HG03521 (cell line): ENCODE measurements around the gene TERB1.
A peak's percentile ranks its signal among the peaks of the same experiment; 100 is the strongest.

Experiments
- ATAC-seq: cut with Tn5 transposase; IDR thresholded peaks from one replicate; pipeline ENCODE4 v1.9.1; 2021; ENCODE audit warnings: mild to moderate bottlenecking, moderate library complexity; ENCODE audit not compliant: unreplicated experiment

TERB1 gene

GRCh38 chr16:66801320-66802105 is at the start of gene TERB1:
TSS of gene TERB1 (minus strand) at chr16:66801584. CDS start at chr16:66796798, 4,786 bp downstream.
- ATAC-seq = no peak

- ATAC-seq = no peak
These were observed 48.9 kb upstream of the TERB1 start for GRCh38 chr16:66850115-66850815.

- ATAC-seq = no peak
These were observed 48.2 kb upstream of the TERB1 start for GRCh38 chr16:66849549-66849948.

- no peak for ATAC-seq
These were observed 47.6 kb upstream of the TERB1 start for GRCh38 chr16:66849021-66849420.

- ATAC-seq = no peak
These were observed 46.8 kb upstream of the TERB1 start for GRCh38 chr16:66848172-66848571.

GRCh38 chr16:66847533-66848067 is 46.2 kb upstream of the TERB1 start:
- ATAC-seq = no peak

- no peak for ATAC-seq
These were observed 45.4 kb upstream of the TERB1 start for GRCh38 chr16:66846831-66847230.

- ATAC-seq = no peak
These were observed 44.9 kb upstream of the TERB1 start for GRCh38 chr16:66846266-66846665.

- ATAC-seq = no peak
These were observed 44.4 kb upstream of the TERB1 start for GRCh38 chr16:66845791-66846221.

- no peak for ATAC-seq
These were observed 43.7 kb upstream of the TERB1 start for GRCh38 chr16:66845080-66845410.

GRCh38 chr16:66844342-66845079 is 43.1 kb upstream of the TERB1 start, which contains the start of gene CA7:
TSS of gene CA7 (plus strand) at chr16:66844414. CDS start at chr16:66844488, 74 bp downstream.
- ATAC-seq = no peak

- ATAC-seq = no peak
These were observed 42.6 kb upstream of the TERB1 start for GRCh38 chr16:66844009-66844341.

- no peak for ATAC-seq
These were observed 41.8 kb upstream of the TERB1 start for GRCh38 chr16:66843191-66843590.

GRCh38 chr16:66842765-66843164 is 41.4 kb upstream of the TERB1 start:
- no peak for ATAC-seq

- ATAC-seq = no peak
These were observed 40.0 kb upstream of the TERB1 start for GRCh38 chr16:66841366-66841765.

- ATAC-seq = no peak
These were observed 39.5 kb upstream of the TERB1 start for GRCh38 chr16:66840883-66841282.

GRCh38 chr16:66834746-66835145 is 33.4 kb upstream of the TERB1 start:
- no peak for ATAC-seq

GRCh38 chr16:66832661-66833305 is 31.4 kb upstream of the TERB1 start:
- ATAC-seq = no peak

- no peak for ATAC-seq
These were observed 30.8 kb upstream of the TERB1 start for GRCh38 chr16:66832190-66832589.

GRCh38 chr16:66830422-66831404 is 29.3 kb upstream of the TERB1 start, which contains the start of gene NAE1:
TSS of gene NAE1 (minus strand) at chr16:66830976. CDS start at chr16:66830899, 77 bp downstream.
- peak; percentile 95 for ATAC-seq
